HAP-1 (cell line): ENCODE results near the gene SRPK1.
"Not testable (repeated sequence)": the region's sequence is repeated elsewhere in the genome, so short reads cannot be mapped to it uniquely, and the experiment has no call there.

Experiments
- DNase-seq, 2 experiments: peaks; one replicate each; pipeline ENCODE4 v3.0.0-alpha.2; 2016 to 2020; ENCODE audit warnings: low spot score in 2 of 2
- H3K27me3 ChIP-seq: fragments of 250-450 bp; sonication (Bioruptor Pico); 2 replicates; pipeline ENCODE4 v1.5.1; 2020; ENCODE audit warnings: low read depth, mild to moderate bottlenecking, moderate library complexity
- H3K36me3 ChIP-seq: fragments of 250-450 bp; sonication (Bioruptor Pico); replicated peaks from 2 replicates; pipeline ENCODE4 v1.5.1; 2020; ENCODE audit warnings: mild to moderate bottlenecking
- H3K4me1 ChIP-seq: fragments of 250-450 bp; sonication (Bioruptor Pico); 2 replicates; pipeline ENCODE4 v1.5.1; 2020; ENCODE audit warnings: mild to moderate bottlenecking
- H3K4me3 ChIP-seq: fragments of 250-450 bp; sonication (Bioruptor Pico); 2 replicates; pipeline ENCODE4 v1.5.1; 2020; ENCODE audit warnings: mild to moderate bottlenecking, moderate library complexity
- H3K9me3 ChIP-seq: fragments of 250-450 bp; sonication (Bioruptor Pico); 2 replicates; pipeline ENCODE4 v1.5.1; 2020; ENCODE audit warnings: mild to moderate bottlenecking, moderate library complexity
- in situ Hi-C: fragments of 300-500 bp; cut with MboI; formaldehyde crosslinking; loops from 3 replicates; pipeline ENCODE4 v1.14.3; 2020; ENCODE audit warnings: low sequenced_read_pairs, inconsistent platforms, mixed read lengths

The SRPK1 gene

GRCh38 chr6:35943390-35943789 lies 22.5 kb upstream of the SRPK1 start:
- H3K27me3 ChIP-seq = 0 out of 2 replicates have a peak, but pooled peaks cover 2% of the 10 kb centered on the region
- H3K4me3 ChIP-seq = no peak overlapping the region
- H3K9me3 ChIP-seq = peaks cover 15% of the 10 kb centered on the region; the same call in 1 of the 2 replicates
- in situ Hi-C loops = no loop called here
- no peak for DNase-seq
- no peaks in the 10 kb centered on the region; the same call in 1 of the 2 replicates for H3K4me1 ChIP-seq
- H3K36me3 ChIP-seq = no peaks in the 10 kb centered on the region

- H3K9me3 ChIP-seq = peaks cover 15% of the 10 kb centered on the region; the same call in 1 of the 2 replicates
- no peaks in the 10 kb centered on the region for H3K36me3 ChIP-seq
- in situ Hi-C loops = no loop called here
- DNase-seq = no peak
- no peaks in the 10 kb centered on the region for H3K4me1 ChIP-seq
- H3K27me3 ChIP-seq = 0 out of 2 replicates have a peak, but pooled peaks cover 2% of the 10 kb centered on the region
- H3K4me3 ChIP-seq = no peak overlapping the region
Observed at GRCh38 chr6:35942355-35942754, 21.5 kb upstream of the SRPK1 start.

GRCh38 chr6:35941170-35941569 lies 20.3 kb upstream of the SRPK1 start:
- H3K4me1 ChIP-seq, H3K27me3 ChIP-seq, in situ Hi-C loops, H3K4me3 ChIP-seq, DNase-seq, H3K36me3 ChIP-seq: not testable (repeated sequence)
- peaks cover 18% of the 10 kb centered on the region; the same call in 1 of the 2 replicates for H3K9me3 ChIP-seq

GRCh38 chr6:35940014-35940413 lies 19.1 kb upstream of the SRPK1 start:
- H3K9me3 ChIP-seq = peaks cover 18% of the 10 kb centered on the region; the same call in 1 of the 2 replicates
- H3K27me3 ChIP-seq, H3K4me1 ChIP-seq, in situ Hi-C loops, H3K4me3 ChIP-seq, DNase-seq, H3K36me3 ChIP-seq: not testable (repeated sequence)

- in situ Hi-C loops = not testable (repeated sequence)
Observed at GRCh38 chr6:35939259-35939658, 18.4 kb upstream of the SRPK1 start.

GRCh38 chr6:35936681-35937359 lies 15.9 kb upstream of the SRPK1 start:
- DNase-seq = no peak
- Histone ChIP-seq H3K4me3 (no peak overlapping the region), H3K36me3 (no peaks in the 10 kb centered on the region), H3K9me3 (peaks cover 16% of the 10 kb centered on the region; the same call in 1 of the 2 replicates), H3K27me3 (peaks cover 8% of the 10 kb centered on the region; the same call in 1 of the 2 replicates), H3K4me1 (no peaks in the 10 kb centered on the region)
- in situ Hi-C loops = no loop called here

More at GRCh38 chr6:35939259-35939658, 18.4 kb upstream of the SRPK1 start:
- not testable (repeated sequence) for H3K4me3 ChIP-seq, DNase-seq, H3K27me3 ChIP-seq, H3K36me3 ChIP-seq, H3K4me1 ChIP-seq
- H3K9me3 ChIP-seq = peaks cover 18% of the 10 kb centered on the region; the same call in 1 of the 2 replicates

- Histone ChIP-seq H3K4me1 (no peaks in the 10 kb centered on the region), H3K36me3 (no peaks in the 10 kb centered on the region), H3K27me3 (peaks cover 8% of the 10 kb centered on the region; the same call in 1 of the 2 replicates), H3K4me3 (no peak overlapping the region), H3K9me3 (peaks cover 8% of the 10 kb centered on the region; the same call in 1 of the 2 replicates)
- no peak for DNase-seq
- in situ Hi-C loops = no loop called here
Observed at GRCh38 chr6:35935469-35935868, 14.6 kb upstream of the SRPK1 start.

- no peaks in the 10 kb centered on the region for H3K36me3 ChIP-seq
- H3K4me3 ChIP-seq = no peak overlapping the region
- H3K27me3 ChIP-seq = peaks cover 8% of the 10 kb centered on the region; the same call in 1 of the 2 replicates
- in situ Hi-C loops = no loop called here
- DNase-seq = no peak
- H3K9me3 ChIP-seq = peaks cover 3% of the 10 kb centered on the region; the same call in 1 of the 2 replicates
- no peaks in the 10 kb centered on the region for H3K4me1 ChIP-seq
Observed at GRCh38 chr6:35933844-35934243, 12.9 kb upstream of the SRPK1 start.

- H3K4me1 ChIP-seq, H3K4me3 ChIP-seq, DNase-seq, H3K27me3 ChIP-seq, H3K9me3 ChIP-seq, in situ Hi-C loops, H3K36me3 ChIP-seq: not testable (repeated sequence)
Observed at GRCh38 chr6:35931873-35932272, 11.0 kb upstream of the SRPK1 start.

GRCh38 chr6:35931120-35931561 lies 10.2 kb upstream of the SRPK1 start:
- in situ Hi-C loops = no loop called here
- DNase-seq = no peak
- Histone ChIP-seq H3K36me3 (no peaks in the 10 kb centered on the region), H3K27me3 (peaks cover 8% of the 10 kb centered on the region; the same call in 1 of the 2 replicates), H3K4me1 (no peaks in the 10 kb centered on the region), H3K4me3 (no peak overlapping the region), H3K9me3 (no peaks in the 10 kb centered on the region)

GRCh38 chr6:35929601-35930000 lies 8.7 kb upstream of the SRPK1 start:
- in situ Hi-C loops = no loop called here
- H3K4me3 ChIP-seq = no peak overlapping the region

GRCh38 chr6:35926509-35927215 lies 5.8 kb upstream of the SRPK1 start:
- in situ Hi-C loops = no loop called here
- Histone ChIP-seq H3K4me3 (no peak overlapping the region), H3K9me3 (no peaks in the 10 kb centered on the region), H3K4me1 (peaks cover 2% of the 10 kb centered on the region; the same call in 1 of the 2 replicates), H3K27me3 (no peaks in the 10 kb centered on the region), H3K36me3 (no peaks in the 10 kb centered on the region)
- no peak for DNase-seq

More at GRCh38 chr6:35929601-35930000, 8.7 kb upstream of the SRPK1 start:
- Histone ChIP-seq H3K36me3 (no peaks in the 10 kb centered on the region), H3K4me1 (no peaks in the 10 kb centered on the region), H3K9me3 (no peaks in the 10 kb centered on the region), H3K27me3 (peaks cover 5% of the 10 kb centered on the region; the same call in 1 of the 2 replicates)
- DNase-seq = no peak

GRCh38 chr6:35925961-35926360 lies 5.1 kb upstream of the SRPK1 start:
- Histone ChIP-seq H3K36me3 (no peaks in the 10 kb centered on the region), H3K27me3 (no peaks in the 10 kb centered on the region), H3K9me3 (no peaks in the 10 kb centered on the region), H3K4me1 (peaks cover 7% of the 10 kb centered on the region), H3K4me3 (no peak overlapping the region)
- DNase-seq = no peak
- in situ Hi-C loops = no loop called here

- H3K27me3 ChIP-seq = no peaks in the 10 kb centered on the region
- peaks cover 7% of the 10 kb centered on the region for H3K4me1 ChIP-seq
- no peak for DNase-seq
- H3K36me3 ChIP-seq = no peaks in the 10 kb centered on the region
- in situ Hi-C loops = no loop called here
- H3K9me3 ChIP-seq = no peaks in the 10 kb centered on the region
- no peak overlapping the region for H3K4me3 ChIP-seq
Observed at GRCh38 chr6:35924146-35924545, 3.2 kb upstream of the SRPK1 start.
